Pancreas (tissue), 10 donors: ENCODE data around the gene ZSCAN1. TPM values are rescaled to one million over a fixed set of nuclear protein-coding genes. Genes with fewer than 3 reads are reported as not detected.
A peak's percentile ranks its signal among the peaks of the same experiment; 100 is the strongest.

Source experiments
- ATAC-seq, 4 donors: fragments of 200-7000 bp; cut with Tn5 transposase; one replicate each; pipeline versions ENCODE4 v1.8.0 to v1.9.1; 2020; ENCODE audit warnings: mild to moderate bottlenecking in 4 of 4, moderate library complexity in 4 of 4
- DNase-seq, 6 donors: peaks; one replicate each; pipeline ENCODE4 v3.0.0-alpha.2; 2020
- FAIRE-seq: peaks from 2 replicates; lab custom pipeline; 2012; peaks lifted over from hg19 to GRCh38; lab: Jason Lieb, UNC
- H3K27ac ChIP-seq, 4 donors: fragments of 200-600 bp; sonication (generic); 1 replicate in 3 of 4; 2 replicates in 1 of 4; pipeline versions ENCODE4 v1.5.0 to v1.8.0; 2020
- H3K27me3 ChIP-seq, 4 donors: fragments of 200-600 bp; one replicate each; pipeline ENCODE4 v1.8.0; 2021
- H3K36me3 ChIP-seq, 3 donors: fragments of 200-600 bp; sonication (generic) in 1 of 3; one replicate each; pipeline versions ENCODE4 v1.5.0 to v1.8.0; 2020 to 2021
- H3K4me1 ChIP-seq, 3 donors: fragments of 200-600 bp; one replicate each; pipeline ENCODE4 v1.8.0; 2021
- H3K4me3 ChIP-seq, 4 donors: fragments of 200-600 bp; sonication (generic) in 2 of 4; one replicate each; pipeline versions ENCODE4 v1.5.0 to v1.8.0; 2020 to 2021
- H3K9me3 ChIP-seq, 4 donors: fragments of 200-600 bp; one replicate each; pipeline ENCODE4 v1.8.0; 2021
- CTCF ChIP-seq, 4 donors: fragments of 200-600 bp; sonication (generic) in 3 of 4; IDR thresholded peaks; one replicate each; pipeline versions ENCODE4 v1.5.0 to v1.8.0; 2021; ENCODE audit warnings: antibody characterized with exemption in 4 of 4
- WGBS, 2 donors: extraction: QIAGEN DNeasy Blood & Tissue Kit; methylation state at CpG; one replicate each; pipeline ENCODE4 v1.1.7; 2013; 5-methylcytosine and 5-hydroxymethylcytosine counted together
- intact Hi-C, 3 donors: fragments of 100-400 bp; cut with DNase I; formaldehyde crosslinking; loops; one replicate each; pipeline versions ENCODE4 v1.11.1 to v1.14.2; 2022
- polyA plus RNA-seq, 2 donors: library from polyadenylated mRNA; stranded (reverse); fragments of 200-250 nt; gene quantifications; one replicate each; pipeline ENCODE4 v1.2.3, GENCODE V29; 2013
- total RNA-seq, 6 donors: library from RNA; stranded (reverse); fragmentation: NEBNext Ultra II Directional in 4 of 6; extraction: Animal tissue kit (Norgen Biotek cat#: 25700) in 4 of 6; gene quantifications; one replicate each; pipeline versions ENCODE4 v1.2.1 to v1.2.4, GENCODE V29; 2021 to 2023
- donor health status: healthy with polysubstance abuse.
- donor health status: DM: no; HTN: no; CAD: no; lungs with moderate emphysema.
- donor health status: DM: no; HTN: no; CAD: no.
- donor health status: control.
- donor health status: control.
- donor health status: Bipolar disorder and iron deficiency.
- donor health status: DM: yes; HTN: yes; CAD: no.
- donor health status: DM: no; HTN: no; CAD: no.
- donor health status: DM: no; HTN: no; CAD: no.
- donor health status: DM: yes; HTN: yes; CAD: no.

ZSCAN1 gene
- total and polyA plus RNA-seq, 8 donors: 0.25 to 7.1 (median 0.34) TPM; not detected in 1

- no peak for FAIRE-seq
- DNase-seq: no peak
- Histone ChIP-seq H3K4me3 (no peak overlapping the region), H3K36me3 (no peaks in the 10 kb centered on the region), H3K27me3 (no peaks in the 10 kb centered on the region), H3K27ac (no peak overlapping the region), H3K4me1 (no peaks in the 10 kb centered on the region), H3K9me3 (peaks cover 0 to 3% (median 0%) of the 10 kb centered on the region in 4 donors)
- ATAC-seq: no peak
- intact Hi-C loops: no loop called here
- no peak for TF ChIP-seq CTCF (IDR thresholded peaks at IDR 0.05)
- WGBS, 2 donors: 72 to 91% methylated on average over 8 of the region's 8 CpGs
These were observed 23.0 kb downstream of the ZSCAN1 start for GRCh38 chr19:58056861-58057260.

GRCh38 chr19:58058467-58058866 lies 24.6 kb downstream of the ZSCAN1 start:
- Histone ChIP-seq H3K4me3 (peak overlapping the region in 2 of 4 donors; percentile 53 to 55), H3K27ac (peak overlapping the region in 3 of 4 donors; percentile 46 to 80 (median 78)), H3K9me3 (peaks cover 0 to 3% (median 0%) of the 10 kb centered on the region in 4 donors), H3K36me3 (no peaks in the 10 kb centered on the region), H3K4me1 (no peaks in the 10 kb centered on the region), H3K27me3 (no peaks in the 10 kb centered on the region)
- FAIRE-seq (no peak), DNase-seq (no peak), ATAC-seq (no peak)
- WGBS, 2 donors: 84 to 89% methylated on average over 13 of the region's 13 CpGs
- intact Hi-C loops: no loop called here
- no peak for TF ChIP-seq CTCF (IDR thresholded peaks at IDR 0.05)

GRCh38 chr19:58059003-58059670 lies 25.3 kb downstream of the ZSCAN1 start, which contains the start of gene ZNF135:
Gene ZNF135 (plus strand): TSS chr19:58059282. CDS start chr19:58060003, 721 bp downstream.
- intact Hi-C loops: no loop called here
- DNase-seq (peak; percentile 78 to 90 (median 84)), ATAC-seq (peak; percentile 97), FAIRE-seq (no peak)
- 0 to 1% methylated on average over 46 to 62 of the region's 62 CpGs for WGBS, 2 donors
- Histone ChIP-seq H3K36me3 (no peaks in the 10 kb centered on the region), H3K27ac (peak within 1 kb of the TSS; percentile 46 to 80 (median 72)), H3K4me3 (peak within 1 kb of the TSS; percentile 35 to 55 (median 48)), H3K27me3 (no peaks in the 10 kb centered on the region), H3K9me3 (peaks cover 0 to 3% (median 0%) of the 10 kb centered on the region in 4 donors), H3K4me1 (no peaks in the 10 kb centered on the region)
- TF ChIP-seq CTCF (IDR thresholded peaks at IDR 0.05): no peak

GRCh38 chr19:58059671-58060078 lies 25.9 kb downstream of the ZSCAN1 start:
- FAIRE-seq: no peak

More at GRCh38 chr19:58059671-58060078, 25.9 kb downstream of the ZSCAN1 start:
- DNase-seq (no peak), ATAC-seq (peak in 2 of 4 donors; percentile 13 to 19)
- no peaks in the 10 kb centered on the region for H3K27me3 ChIP-seq
- intact Hi-C loops: no loop called here
- 15 to 17% methylated on average over 26 to 28 of the region's 28 CpGs for WGBS, 2 donors
- H3K4me3 ChIP-seq: peak overlapping the region; percentile 35 to 55 (median 48)
- peaks cover 0 to 3% (median 0%) of the 10 kb centered on the region in 4 donors for H3K9me3 ChIP-seq
- H3K27ac ChIP-seq: peak overlapping the region; percentile 46 to 80 (median 72)
- no peak for TF ChIP-seq CTCF (IDR thresholded peaks at IDR 0.05)
- no peaks in the 10 kb centered on the region for H3K4me1 ChIP-seq
- peaks cover 0 to 4% (median 0%) of the 10 kb centered on the region in 3 donors for H3K36me3 ChIP-seq
